PFSK-1 (cell line): ENCODE measurements around the gene RHEB.

ENCODE experiments used
- FOXP2 ChIP-seq: optimal IDR thresholded peaks from 2 replicates; pipeline ENCODE3; 2011; ENCODE audit warnings: borderline replicate concordance, control low read depth, inconsistent platforms; ENCODE audit not compliant: insufficient read depth; ENCODE audit errors: extremely low read length, extremely low read depth
- POLR2AphosphoS5 ChIP-seq: IDR thresholded peaks from 2 replicates; pipeline ENCODE4 v1.6.1; 2012; ENCODE audit warnings: low read depth, mild to moderate bottlenecking, control low read depth, low read length, moderate library complexity
- SIN3A ChIP-seq: IDR thresholded peaks from 2 replicates; pipeline ENCODE4 v1.6.1; 2012; ENCODE audit warnings: mild to moderate bottlenecking, low read length, moderate library complexity, borderline replicate concordance; ENCODE audit not compliant: insufficient read depth
- TAF1 ChIP-seq: IDR thresholded peaks from 2 replicates; pipeline ENCODE4 v1.6.1; 2012; ENCODE audit warnings: low read length, control low read depth, borderline replicate concordance; ENCODE audit not compliant: insufficient read depth
- TF ChIP-seq, protein P1 (sequence below), 2 experiments: IDR thresholded peaks; 2 replicates each; pipeline versions ENCODE4 v1.6.1 to v1.8.0; 2011 to 2012; ENCODE audit warnings: low read depth in 2 of 2, low read length in 2 of 2, control low read depth in 1 of 2, inconsistent platforms in 1 of 2, mild to moderate bottlenecking in 1 of 2, moderate library complexity in 1 of 2; ENCODE audit not compliant: insufficient read depth in 1 of 2

Gene RHEB

DNA sequence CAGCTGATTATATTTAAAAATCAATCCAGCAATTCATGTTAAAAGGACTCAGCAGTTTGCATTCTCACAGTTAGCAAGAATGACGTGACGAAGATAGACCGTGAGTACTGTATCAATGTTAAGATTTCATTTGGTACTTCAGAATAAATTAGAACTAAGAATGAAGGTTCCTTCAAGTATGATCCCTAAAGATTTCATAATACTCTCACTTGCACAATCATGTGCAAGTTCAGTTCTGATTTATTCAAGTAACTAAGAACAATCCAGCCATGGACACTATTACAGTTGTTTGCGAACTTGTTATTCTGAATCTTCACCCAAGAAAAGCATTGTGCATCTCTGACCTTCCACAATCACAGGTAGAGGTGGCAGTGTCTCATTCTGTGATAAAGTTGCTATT, 7.7 kb downstream of the RHEB start:
- TF ChIP-seq SIN3A, result no peak
- TF ChIP-seq POLR2AphosphoS5, result no peak
- no peak for TF ChIP-seq TAF1
- no peak for TF ChIP-seq FOXP2
- TF ChIP-seq, protein P1, sequence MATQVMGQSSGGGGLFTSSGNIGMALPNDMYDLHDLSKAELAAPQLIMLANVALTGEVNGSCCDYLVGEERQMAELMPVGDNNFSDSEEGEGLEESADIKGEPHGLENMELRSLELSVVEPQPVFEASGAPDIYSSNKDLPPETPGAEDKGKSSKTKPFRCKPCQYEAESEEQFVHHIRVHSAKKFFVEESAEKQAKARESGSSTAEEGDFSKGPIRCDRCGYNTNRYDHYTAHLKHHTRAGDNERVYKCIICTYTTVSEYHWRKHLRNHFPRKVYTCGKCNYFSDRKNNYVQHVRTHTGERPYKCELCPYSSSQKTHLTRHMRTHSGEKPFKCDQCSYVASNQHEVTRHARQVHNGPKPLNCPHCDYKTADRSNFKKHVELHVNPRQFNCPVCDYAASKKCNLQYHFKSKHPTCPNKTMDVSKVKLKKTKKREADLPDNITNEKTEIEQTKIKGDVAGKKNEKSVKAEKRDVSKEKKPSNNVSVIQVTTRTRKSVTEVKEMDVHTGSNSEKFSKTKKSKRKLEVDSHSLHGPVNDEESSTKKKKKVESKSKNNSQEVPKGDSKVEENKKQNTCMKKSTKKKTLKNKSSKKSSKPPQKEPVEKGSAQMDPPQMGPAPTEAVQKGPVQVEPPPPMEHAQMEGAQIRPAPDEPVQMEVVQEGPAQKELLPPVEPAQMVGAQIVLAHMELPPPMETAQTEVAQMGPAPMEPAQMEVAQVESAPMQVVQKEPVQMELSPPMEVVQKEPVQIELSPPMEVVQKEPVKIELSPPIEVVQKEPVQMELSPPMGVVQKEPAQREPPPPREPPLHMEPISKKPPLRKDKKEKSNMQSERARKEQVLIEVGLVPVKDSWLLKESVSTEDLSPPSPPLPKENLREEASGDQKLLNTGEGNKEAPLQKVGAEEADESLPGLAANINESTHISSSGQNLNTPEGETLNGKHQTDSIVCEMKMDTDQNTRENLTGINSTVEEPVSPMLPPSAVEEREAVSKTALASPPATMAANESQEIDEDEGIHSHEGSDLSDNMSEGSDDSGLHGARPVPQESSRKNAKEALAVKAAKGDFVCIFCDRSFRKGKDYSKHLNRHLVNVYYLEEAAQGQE (IDR thresholded peaks at IDR 0.05; ENCODE audit: insufficient read depth in 1 of 2, low read depth in 2 of 2, low read length in 2 of 2), result no peak

DNA sequence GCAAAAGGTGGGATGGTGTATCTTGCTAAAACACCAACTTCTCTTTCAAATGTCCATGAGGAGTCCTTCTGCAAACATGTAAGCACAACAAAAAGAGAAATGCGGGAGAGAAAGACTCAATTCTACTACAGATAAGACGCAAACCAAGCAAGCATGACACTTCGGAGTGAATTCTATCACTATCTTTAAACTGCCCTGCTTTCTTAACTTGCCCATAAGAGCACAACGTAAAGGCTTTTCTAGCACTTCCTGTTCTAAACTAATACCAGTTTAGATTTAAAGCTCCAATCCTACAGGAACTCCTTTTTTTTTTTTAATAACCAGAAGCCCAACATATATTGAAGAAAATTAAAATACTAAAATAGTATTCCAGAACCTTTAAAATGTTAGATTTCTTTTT, 8.4 kb downstream of the RHEB start:
- TF ChIP-seq POLR2AphosphoS5 (no peak), SIN3A (no peak), TAF1 (no peak), FOXP2 (no peak)
- TF ChIP-seq, protein P1 (IDR thresholded peaks at IDR 0.05; ENCODE audit: insufficient read depth in 1 of 2, low read depth in 2 of 2, low read length in 2 of 2), result no peak

DNA sequence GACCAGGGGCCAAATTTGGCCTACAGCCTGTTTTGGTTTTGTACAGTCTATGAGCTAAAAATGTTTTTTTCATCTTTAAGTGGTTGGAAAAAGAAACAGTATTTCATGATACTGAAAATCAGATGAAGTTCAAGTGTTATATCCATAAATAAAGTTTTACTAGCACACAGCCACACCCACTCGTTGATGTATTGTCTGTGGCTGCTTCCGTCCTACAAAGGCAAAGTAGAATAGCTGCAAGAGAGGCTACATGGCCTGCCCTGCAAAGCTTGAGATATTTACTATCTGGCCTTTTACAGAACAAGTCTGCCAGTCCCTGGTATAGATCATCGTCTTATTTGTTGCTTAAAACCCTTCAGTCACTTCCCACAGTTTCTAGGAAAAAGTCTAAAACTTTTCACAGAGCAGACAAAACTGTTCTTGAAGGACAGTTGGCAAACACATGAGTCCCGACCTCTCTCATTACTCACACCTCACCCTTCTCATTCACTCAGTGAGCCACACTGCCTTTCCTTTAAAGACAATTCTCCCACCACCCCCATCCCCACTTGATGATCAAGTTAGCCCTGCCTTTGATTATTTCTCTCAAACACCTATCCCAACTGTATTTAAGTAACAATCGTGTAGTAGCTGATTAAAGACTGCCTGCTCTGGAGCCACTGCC, 9.9 kb downstream of the RHEB start:
- TF ChIP-seq, protein P1 (IDR thresholded peaks at IDR 0.05; ENCODE audit: insufficient read depth in 1 of 2, low read depth in 2 of 2, low read length in 2 of 2), result no peak
- no peak for TF ChIP-seq TAF1
- TF ChIP-seq POLR2AphosphoS5, result no peak
- TF ChIP-seq SIN3A, result no peak
- no peak for TF ChIP-seq FOXP2

DNA sequence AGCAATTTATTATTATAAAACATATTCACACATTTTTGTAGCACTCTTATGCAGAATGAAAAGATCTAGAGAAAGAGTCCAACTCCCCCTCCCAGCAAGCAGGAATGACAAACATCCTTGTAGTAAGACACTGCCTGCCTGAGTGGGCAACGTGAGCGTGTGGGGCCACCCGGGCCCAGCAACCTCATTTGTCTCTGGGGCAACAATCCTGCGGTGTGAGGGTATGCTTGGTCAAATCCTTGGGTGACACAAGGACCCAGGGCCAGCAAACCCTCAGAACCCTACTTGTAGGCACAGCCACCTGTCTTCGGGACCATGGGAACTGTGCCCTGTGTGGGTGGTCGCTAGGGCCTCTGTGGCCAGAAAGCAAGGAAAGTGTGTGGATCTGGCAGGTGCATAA, 10.7 kb downstream of the RHEB start:
- TF ChIP-seq POLR2AphosphoS5 (no peak), SIN3A (no peak), TAF1 (no peak), FOXP2 (no peak)
- TF ChIP-seq, protein P1 (IDR thresholded peaks at IDR 0.05; ENCODE audit: insufficient read depth in 1 of 2, low read depth in 2 of 2, low read length in 2 of 2), result no peak
